HepG2 (cell line): Measurements from ENCODE around the gene CRADD. TPM values are rescaled to one million over a fixed set of nuclear protein-coding genes. Genes with fewer than 3 reads are reported as not detected.

Experiments
- ATAC-seq: fragments of 200-7000 bp; cut with Tn5 transposase; 3 replicates; pipeline ENCODE4 v1.9.1; 2020; ENCODE audit warnings: mild to moderate bottlenecking, moderate library complexity
- BruUV-seq: library from RNA; stranded (reverse); fragments of 400-500 nt; replicated peaks from 2 replicates; lab custom pipeline; 2021; lab: Mats Ljungman, UMichigan
- CTCF ChIA-PET: fragments of 300-600 bp; formaldehyde crosslinking; extraction: SDS; loops from one replicate; lab custom pipeline; 2021; ENCODE audit warnings: low total read pairs, inconsistent platforms, low intra/inter-chr PET ratio; lab: Yijun Ruan, JAX
- POLR2A ChIA-PET: fragments of 350-600 bp; sonication (Branson Sonifier 250); formaldehyde crosslinking; loops from one replicate; lab custom pipeline; 2020; ENCODE audit warnings: antibody characterized with exemption, inconsistent platforms; lab: Yijun Ruan, JAX
- DNase-seq: peaks from one replicate; pipeline ENCODE4 v3.0.0-alpha.2; 2015; ENCODE audit warnings: low spot score
- FAIRE-seq: peaks from 3 replicates; lab custom pipeline; 2011; peaks lifted over from hg19 to GRCh38; lab: Jason Lieb, UNC
- H2AFZ ChIP-seq: one replicate; pipeline ENCODE4 v1.6.1; 2011; ENCODE audit warnings: low read length, inconsistent platforms
- H3K27ac ChIP-seq: fragments of 300-600 bp; 3 replicates; pipeline ENCODE4 v1.8.0; 2011; ENCODE audit warnings: mixed run types, mild to moderate bottlenecking, mixed read lengths, low read length, inconsistent platforms; ENCODE audit not compliant: insufficient read depth; ENCODE audit errors: extremely low read length
- H3K27me3 ChIP-seq, 2 experiments: fragments of 200-600 bp in 1 of 2; 2 replicates in 1 of 2; 3 replicates in 1 of 2; pipeline versions ENCODE4 v1.6.0 to v1.8.0; 2011; ENCODE audit warnings: low read length in 2 of 2, mild to moderate bottlenecking in 2 of 2, moderate library complexity in 2 of 2, inconsistent platforms in 1 of 2; ENCODE audit not compliant: insufficient read depth in 2 of 2, control insufficient read depth in 1 of 2
- H3K36me3 ChIP-seq, 2 experiments: fragments of 200-600 bp in 1 of 2; replicated peaks in 1 of 2; 2 replicates in 1 of 2; 3 replicates in 1 of 2; pipeline versions ENCODE4 v1.5.1 to v1.8.0; 2011; ENCODE audit warnings: low read length in 2 of 2, inconsistent platforms in 1 of 2; ENCODE audit not compliant: insufficient read depth in 2 of 2, control insufficient read depth in 1 of 2
- H3K4me1 ChIP-seq: 2 replicates; pipeline ENCODE4 v1.5.1; 2012; ENCODE audit warnings: low read length, inconsistent platforms; ENCODE audit not compliant: insufficient read depth
- H3K4me2 ChIP-seq: 2 replicates; pipeline ENCODE4 v1.6.0; 2011; ENCODE audit warnings: low read depth, low read length, inconsistent platforms
- H3K4me3 ChIP-seq, 3 experiments: fragments of 200-600 bp in 1 of 3; sonication (generic), shearing (Covaris generic) in 1 of 3; replicated peaks in 1 of 3; 2 replicates each; pipeline ENCODE4 v1.5.1; 2011 to 2016; ENCODE audit warnings: low read length in 3 of 3, inconsistent platforms in 2 of 3, low read depth in 2 of 3, mild to moderate bottlenecking in 2 of 3, control low read depth in 1 of 3, mixed read lengths in 1 of 3; ENCODE audit not compliant: insufficient read depth in 1 of 3
- H3K79me2 ChIP-seq: one replicate; pipeline ENCODE4 v1.6.1; 2011; ENCODE audit warnings: low read length, inconsistent platforms; ENCODE audit not compliant: insufficient read depth
- H3K9ac ChIP-seq: 2 replicates; pipeline ENCODE4 v1.6.0; 2011; ENCODE audit warnings: mild to moderate bottlenecking, low read depth, low read length, inconsistent platforms; ENCODE audit not compliant: insufficient read depth
- H3K9me3 ChIP-seq: 2 replicates; pipeline ENCODE4 v1.5.1; 2012; ENCODE audit warnings: mild to moderate bottlenecking, low read length
- H4K20me1 ChIP-seq: 2 replicates; pipeline ENCODE4 v1.6.0; 2011; ENCODE audit warnings: inconsistent platforms, mild to moderate bottlenecking, low read length, moderate library complexity; ENCODE audit not compliant: insufficient read depth
- FOXC1 ChIP-seq: sonication (generic); formaldehyde crosslinking; IDR thresholded peaks from 2 replicates; pipeline ENCODE4 v1.8.0; 2022; ENCODE audit warnings: mild to moderate bottlenecking, missing genetic modification reagents, borderline replicate concordance
- ZNF263 ChIP-seq: sonication (generic); formaldehyde crosslinking; IDR thresholded peaks from 2 replicates; pipeline ENCODE4 v1.4.0; 2020; ENCODE audit warnings: missing genetic modification reagents
- WGBS: methylation state at CpG from one replicate; pipeline ENCODE4 v1.1.6; 2017; ENCODE audit warnings: low lambda C conversion rate; 5-methylcytosine and 5-hydroxymethylcytosine counted together
- in situ Hi-C: cut with HindIII; loops from 2 replicates; pipeline ENCODE4 v1.10.0; 2017; ENCODE audit warnings: low pct_unique_long_range_greater_than_20kb; ENCODE audit not compliant: extremely low pct_ligation_motif_present
- intact Hi-C: fragments of 100-400 bp; cut with micrococcal nuclease; formaldehyde crosslinking; loops from one replicate; pipeline ENCODE4 v1.10.0; 2022; ENCODE audit not compliant: unreplicated experiment
- polyA plus RNA-seq, 8 experiments: library from polyadenylated mRNA; depleted of rRNA in 3 of 8; stranded (reverse) in 7 of 8; unstranded in 1 of 8; fragments of >200 nt; fragmentation: Illumina TruSeq in 4 of 8; extraction: Trizol in 4 of 8; gene quantifications; 2 replicates each; pipeline versions ENCODE4 v1.2.1 to v1.2.3, GENCODE V29; 2011 to 2016; ENCODE audit warnings: low read depth in 4 of 8, missing spikeins in 1 of 8, mixed read lengths in 1 of 8; ENCODE audit not compliant: insufficient read depth in 1 of 8
- total RNA-seq, 5 experiments: library from RNA; depleted of rRNA; stranded (reverse); fragments of >200 nt; fragmentation: Illumina TruSeq; extraction: Trizol; gene quantifications; 2 replicates each; pipeline ENCODE4 v1.2.3, GENCODE V29; 2016; ENCODE audit warnings: low read depth in 1 of 5
- TF ChIP-seq, protein P1 (sequence below): IDR thresholded peaks from 2 replicates; pipeline ENCODE4 v1.6.1; 2016; ENCODE audit warnings: control low read depth
- TF ChIP-seq, protein P2 (sequence below): sonication (generic); formaldehyde crosslinking; IDR thresholded peaks from 2 replicates; pipeline ENCODE4 v1.4.0; 2020; ENCODE audit warnings: mild to moderate bottlenecking, missing genetic modification reagents, borderline replicate concordance
- TF ChIP-seq, protein P3 (sequence below): IDR thresholded peaks from 2 replicates; pipeline ENCODE4 v1.6.1; 2018; ENCODE audit warnings: missing genetic modification reagents, mild to moderate bottlenecking, missing compliant biosample characterization

CRADD gene
- total and polyA plus RNA-seq, 2 of the 13 experiments (the other 11 are each of a cell fraction or from before 2014, with no cell fraction given) = 12.4 to 18.8 TPM

DNA sequence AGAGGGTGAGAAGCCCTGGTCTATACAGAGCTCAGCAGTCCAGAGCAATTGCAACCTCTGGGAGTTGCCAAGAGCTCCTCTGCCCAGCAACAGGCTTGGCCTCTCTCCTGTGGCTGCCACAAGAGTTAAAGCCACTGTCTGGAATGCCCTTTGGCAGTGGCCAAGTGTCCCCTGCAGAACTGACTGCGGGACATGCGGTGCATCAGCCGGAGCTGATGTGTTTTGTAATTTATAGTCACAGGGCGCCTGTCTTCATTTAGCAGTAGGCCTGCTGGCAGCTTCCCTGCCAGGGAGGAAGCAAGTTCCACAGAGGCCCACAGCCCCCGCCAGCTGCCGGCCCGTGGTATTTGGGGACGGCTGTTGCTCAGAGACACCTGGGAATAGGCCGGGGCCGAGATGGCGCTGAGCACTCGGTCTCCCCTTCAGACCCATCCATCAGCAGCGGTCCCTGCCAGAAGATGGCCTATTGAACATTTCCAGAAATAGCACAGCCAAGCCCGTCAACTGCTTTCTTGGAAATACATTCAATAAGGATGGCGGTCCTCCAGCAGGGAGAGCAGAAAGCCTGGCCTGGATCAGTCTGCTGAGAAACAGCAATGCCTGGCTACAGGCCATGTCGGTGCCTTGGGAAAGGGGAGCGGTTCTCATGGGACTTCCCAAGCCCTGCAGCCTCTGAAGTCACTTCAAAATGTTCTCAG is 217.4 kb downstream of the CRADD start:
- Histone ChIP-seq H3K79me2 (no peaks in the 10 kb centered on the region), H2AFZ (no peak overlapping the region), H3K9ac (no peak overlapping the region), H3K9me3 (no peaks in the 10 kb centered on the region), H3K36me3 (no peaks in the 10 kb centered on the region), H3K27me3 (0 out of 5 replicates have a peak, but pooled peaks cover 0 to 1% of the 10 kb centered on the region in 2 experiments), H3K4me1 (no peaks in the 10 kb centered on the region), H3K27ac (no peak overlapping the region), H4K20me1 (no peaks in the 10 kb centered on the region), H3K4me3 (no peak overlapping the region), H3K4me2 (no peak overlapping the region)
- DNase-seq (no peak), ATAC-seq (no peak), FAIRE-seq (no peak)
- BruUV-seq = no TSS peak
- intact Hi-C loops = no loop called here
- WGBS = 83% methylated on average over 12 of the region's 17 CpGs
- TF ChIP-seq FOXC1 (CRISPR knock-in tag) = no peak
- TF ChIP-seq, protein P1, sequence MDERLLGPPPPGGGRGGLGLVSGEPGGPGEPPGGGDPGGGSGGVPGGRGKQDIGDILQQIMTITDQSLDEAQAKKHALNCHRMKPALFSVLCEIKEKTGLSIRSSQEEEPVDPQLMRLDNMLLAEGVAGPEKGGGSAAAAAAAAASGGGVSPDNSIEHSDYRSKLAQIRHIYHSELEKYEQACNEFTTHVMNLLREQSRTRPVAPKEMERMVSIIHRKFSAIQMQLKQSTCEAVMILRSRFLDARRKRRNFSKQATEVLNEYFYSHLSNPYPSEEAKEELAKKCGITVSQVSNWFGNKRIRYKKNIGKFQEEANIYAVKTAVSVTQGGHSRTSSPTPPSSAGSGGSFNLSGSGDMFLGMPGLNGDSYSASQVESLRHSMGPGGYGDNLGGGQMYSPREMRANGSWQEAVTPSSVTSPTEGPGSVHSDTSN (CRISPR knock-in tag) = no peak
- TF ChIP-seq ZNF263 (CRISPR knock-in tag) = no peak
- TF ChIP-seq, protein P2, sequence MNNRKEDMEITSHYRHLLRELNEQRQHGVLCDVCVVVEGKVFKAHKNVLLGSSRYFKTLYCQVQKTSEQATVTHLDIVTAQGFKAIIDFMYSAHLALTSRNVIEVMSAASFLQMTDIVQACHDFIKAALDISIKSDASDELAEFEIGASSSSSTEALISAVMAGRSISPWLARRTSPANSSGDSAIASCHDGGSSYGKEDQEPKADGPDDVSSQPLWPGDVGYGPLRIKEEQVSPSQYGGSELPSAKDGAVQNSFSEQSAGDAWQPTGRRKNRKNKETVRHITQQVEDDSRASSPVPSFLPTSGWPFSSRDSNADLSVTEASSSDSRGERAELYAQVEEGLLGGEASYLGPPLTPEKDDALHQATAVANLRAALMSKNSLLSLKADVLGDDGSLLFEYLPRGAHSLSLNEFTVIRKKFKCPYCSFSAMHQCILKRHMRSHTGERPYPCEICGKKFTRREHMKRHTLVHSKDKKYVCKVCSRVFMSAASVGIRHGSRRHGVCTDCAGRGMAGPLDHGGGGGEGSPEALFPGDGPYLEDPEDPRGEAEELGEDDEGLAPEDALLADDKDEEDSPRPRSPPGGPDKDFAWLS = no peak
- TF ChIP-seq, protein P3, sequence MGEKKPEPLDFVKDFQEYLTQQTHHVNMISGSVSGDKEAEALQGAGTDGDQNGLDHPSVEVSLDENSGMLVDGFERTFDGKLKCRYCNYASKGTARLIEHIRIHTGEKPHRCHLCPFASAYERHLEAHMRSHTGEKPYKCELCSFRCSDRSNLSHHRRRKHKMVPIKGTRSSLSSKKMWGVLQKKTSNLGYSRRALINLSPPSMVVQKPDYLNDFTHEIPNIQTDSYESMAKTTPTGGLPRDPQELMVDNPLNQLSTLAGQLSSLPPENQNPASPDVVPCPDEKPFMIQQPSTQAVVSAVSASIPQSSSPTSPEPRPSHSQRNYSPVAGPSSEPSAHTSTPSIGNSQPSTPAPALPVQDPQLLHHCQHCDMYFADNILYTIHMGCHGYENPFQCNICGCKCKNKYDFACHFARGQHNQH (CRISPR knock-in tag) = no peak
- in situ Hi-C loops = no loop called here
- ChIA-PET POLR2A (no interaction called here), CTCF (no interaction called here)
